Measurements from ENCODE around the gene GATA2. TPM values are rescaled to one million over a fixed set of nuclear protein-coding genes. Genes with fewer than 3 reads are reported as not detected.

The GATA2 gene
- total and polyA plus RNA-seq, 2 donors (not counting 1 experiment from before 2014, with no cell fraction given) = 0.83 to 3.2 TPM

DNA sequence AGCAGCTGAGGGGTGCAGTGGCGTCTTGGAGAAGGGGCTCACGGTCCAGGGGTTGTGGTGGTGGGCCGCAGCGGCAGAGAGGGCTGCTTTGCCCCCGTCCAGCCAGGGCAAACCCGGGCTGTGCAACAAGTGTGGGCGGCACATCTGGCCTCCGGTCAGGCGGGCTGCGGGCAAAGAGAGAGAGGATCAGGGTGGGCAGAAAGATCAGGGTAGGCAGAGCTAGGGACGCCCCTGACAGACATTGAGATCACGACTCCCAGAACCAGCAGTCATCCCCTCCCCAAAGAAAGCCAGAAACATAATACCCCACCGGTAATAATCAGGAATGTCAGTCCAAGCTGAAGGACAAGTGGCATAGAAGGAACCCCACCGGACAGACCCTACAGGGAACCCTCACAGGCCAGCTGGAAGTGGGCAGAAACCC lies 6.8 kb downstream of the GATA2 start:
- peaks cover 24% of the 10 kb centered on the region for H3K27me3 ChIP-seq (ENCODE audit: control insufficient read depth, insufficient read depth, low read length)
- H3K4me3 ChIP-seq (replicated peaks in 1 of 4; ENCODE audit: control extremely low read depth in 1 of 4, insufficient read depth in 1 of 4, low read depth in 3 of 4, low read length in 4 of 4) = peak overlapping the region in 3 of 4 experiments; percentile 29 to 76 (median 59)
- peak overlapping the region; percentile 30 for H3K27ac ChIP-seq (ENCODE audit: insufficient read depth, low read length)
- H3K4me2 ChIP-seq (ENCODE audit: extremely low read depth, insufficient read depth, low read length) = peak overlapping the region; percentile 87
- TF ChIP-seq, protein P1, sequence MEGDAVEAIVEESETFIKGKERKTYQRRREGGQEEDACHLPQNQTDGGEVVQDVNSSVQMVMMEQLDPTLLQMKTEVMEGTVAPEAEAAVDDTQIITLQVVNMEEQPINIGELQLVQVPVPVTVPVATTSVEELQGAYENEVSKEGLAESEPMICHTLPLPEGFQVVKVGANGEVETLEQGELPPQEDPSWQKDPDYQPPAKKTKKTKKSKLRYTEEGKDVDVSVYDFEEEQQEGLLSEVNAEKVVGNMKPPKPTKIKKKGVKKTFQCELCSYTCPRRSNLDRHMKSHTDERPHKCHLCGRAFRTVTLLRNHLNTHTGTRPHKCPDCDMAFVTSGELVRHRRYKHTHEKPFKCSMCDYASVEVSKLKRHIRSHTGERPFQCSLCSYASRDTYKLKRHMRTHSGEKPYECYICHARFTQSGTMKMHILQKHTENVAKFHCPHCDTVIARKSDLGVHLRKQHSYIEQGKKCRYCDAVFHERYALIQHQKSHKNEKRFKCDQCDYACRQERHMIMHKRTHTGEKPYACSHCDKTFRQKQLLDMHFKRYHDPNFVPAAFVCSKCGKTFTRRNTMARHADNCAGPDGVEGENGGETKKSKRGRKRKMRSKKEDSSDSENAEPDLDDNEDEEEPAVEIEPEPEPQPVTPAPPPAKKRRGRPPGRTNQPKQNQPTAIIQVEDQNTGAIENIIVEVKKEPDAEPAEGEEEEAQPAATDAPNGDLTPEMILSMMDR (conservative IDR thresholded peaks at IDR 0.05 in 1 of 2, IDR thresholded peaks at IDR 0.05 in 1 of 2; ENCODE audit: low read depth in 1 of 2, low read length in 2 of 2) = no peak
- no peak for TF ChIP-seq EZH2 (IDR thresholded peaks at IDR 0.05; ENCODE audit: low read length, missing control alignments)
- H4K20me1 ChIP-seq (ENCODE audit: control insufficient read depth, extremely low read depth, insufficient read depth, low read length) = no peaks in the 10 kb centered on the region
- peaks cover 19% of the 10 kb centered on the region for H3K79me2 ChIP-seq (ENCODE audit: control insufficient read depth, insufficient read depth, low read length)
- peaks cover 21% of the 10 kb centered on the region for H3K4me1 ChIP-seq (ENCODE audit: control insufficient read depth, extremely low read depth, insufficient read depth, low read length)
- H3K36me3 ChIP-seq (ENCODE audit: control insufficient read depth, insufficient read depth, low read length) = peaks cover 2% of the 10 kb centered on the region
- no peaks in the 10 kb centered on the region for H3K9me3 ChIP-seq (ENCODE audit: control insufficient read depth, insufficient read depth, low read depth, low read length)
- H2AFZ ChIP-seq (ENCODE audit: low read length) = no peak overlapping the region
- H3K9ac ChIP-seq (ENCODE audit: insufficient read depth, low read length) = no peak overlapping the region
- DNase-seq (ENCODE audit: low read depth in 2 of 2) = no peak

DNA sequence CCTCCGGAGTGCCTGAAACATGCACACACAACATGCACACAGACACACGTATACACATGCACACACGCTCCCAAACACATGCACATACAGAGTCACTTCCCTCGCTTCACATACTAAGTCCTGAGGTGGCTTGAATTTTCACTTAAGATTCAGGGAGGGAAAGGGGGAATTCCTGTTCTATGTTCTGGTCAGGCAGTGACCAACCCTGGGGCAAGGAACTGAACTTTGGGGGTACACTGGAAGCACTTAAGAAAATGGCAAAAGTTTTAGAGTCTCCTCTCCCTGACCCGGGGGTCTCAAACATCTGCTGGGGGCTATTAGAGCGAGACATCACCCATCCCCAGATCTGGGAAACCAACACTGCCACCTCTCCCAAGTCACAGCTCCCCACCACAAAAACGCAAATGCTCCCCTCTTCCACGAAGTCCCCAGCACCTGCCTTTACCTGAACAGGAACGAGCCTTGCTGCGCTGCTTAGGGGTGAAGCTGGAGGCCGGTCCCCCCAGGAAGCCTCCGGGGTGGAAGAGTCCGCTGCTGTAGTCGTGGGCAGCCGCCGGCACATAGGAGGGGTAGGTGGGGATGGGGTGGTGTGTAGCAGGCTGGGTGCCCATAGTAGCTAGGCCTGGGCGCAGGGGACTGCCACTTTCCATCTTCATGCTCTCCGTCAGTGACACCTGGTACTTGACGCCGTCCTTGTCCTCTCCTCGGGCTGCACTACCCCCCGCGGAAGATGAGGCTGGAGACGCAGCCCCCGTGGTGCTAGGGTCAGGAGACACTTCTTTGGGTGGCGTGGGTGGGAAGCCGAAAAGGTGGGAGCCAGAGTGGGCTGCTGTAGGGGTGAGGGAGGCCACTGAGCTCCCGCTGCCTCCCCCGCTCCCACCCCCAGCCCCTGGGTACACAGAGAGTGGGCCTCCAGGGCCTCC lies 7.5 kb downstream of the GATA2 start:
- Histone ChIP-seq H3K79me2 (ENCODE audit: control insufficient read depth, insufficient read depth, low read length) (peaks cover 19% of the 10 kb centered on the region), H3K4me1 (ENCODE audit: control insufficient read depth, extremely low read depth, insufficient read depth, low read length) (peaks cover 21% of the 10 kb centered on the region), H3K27me3 (ENCODE audit: control insufficient read depth, insufficient read depth, low read length) (peaks cover 17% of the 10 kb centered on the region), H4K20me1 (ENCODE audit: control insufficient read depth, extremely low read depth, insufficient read depth, low read length) (no peaks in the 10 kb centered on the region), H3K9me3 (ENCODE audit: control insufficient read depth, insufficient read depth, low read depth, low read length) (no peaks in the 10 kb centered on the region), H3K36me3 (ENCODE audit: control insufficient read depth, insufficient read depth, low read length) (peaks cover 4% of the 10 kb centered on the region), H3K4me3 (replicated peaks in 1 of 4; ENCODE audit: control extremely low read depth in 1 of 4, insufficient read depth in 1 of 4, low read depth in 3 of 4, low read length in 4 of 4) (peak overlapping the region in 3 of 4 experiments; percentile 5 to 76 (median 29)), H2AFZ (ENCODE audit: low read length) (no peak overlapping the region), H3K9ac (ENCODE audit: insufficient read depth, low read length) (no peak overlapping the region), H3K27ac (ENCODE audit: insufficient read depth, low read length) (no peak overlapping the region), H3K4me2 (ENCODE audit: extremely low read depth, insufficient read depth, low read length) (peak overlapping the region; percentile 87)
- TF ChIP-seq, protein P1 (conservative IDR thresholded peaks at IDR 0.05 in 1 of 2, IDR thresholded peaks at IDR 0.05 in 1 of 2; ENCODE audit: low read depth in 1 of 2, low read length in 2 of 2) = no peak
- TF ChIP-seq EZH2 (IDR thresholded peaks at IDR 0.05; ENCODE audit: low read length, missing control alignments) = no peak
- DNase-seq (ENCODE audit: low read depth in 2 of 2) = peak in 1 of 2 donors; percentile 20

DNA sequence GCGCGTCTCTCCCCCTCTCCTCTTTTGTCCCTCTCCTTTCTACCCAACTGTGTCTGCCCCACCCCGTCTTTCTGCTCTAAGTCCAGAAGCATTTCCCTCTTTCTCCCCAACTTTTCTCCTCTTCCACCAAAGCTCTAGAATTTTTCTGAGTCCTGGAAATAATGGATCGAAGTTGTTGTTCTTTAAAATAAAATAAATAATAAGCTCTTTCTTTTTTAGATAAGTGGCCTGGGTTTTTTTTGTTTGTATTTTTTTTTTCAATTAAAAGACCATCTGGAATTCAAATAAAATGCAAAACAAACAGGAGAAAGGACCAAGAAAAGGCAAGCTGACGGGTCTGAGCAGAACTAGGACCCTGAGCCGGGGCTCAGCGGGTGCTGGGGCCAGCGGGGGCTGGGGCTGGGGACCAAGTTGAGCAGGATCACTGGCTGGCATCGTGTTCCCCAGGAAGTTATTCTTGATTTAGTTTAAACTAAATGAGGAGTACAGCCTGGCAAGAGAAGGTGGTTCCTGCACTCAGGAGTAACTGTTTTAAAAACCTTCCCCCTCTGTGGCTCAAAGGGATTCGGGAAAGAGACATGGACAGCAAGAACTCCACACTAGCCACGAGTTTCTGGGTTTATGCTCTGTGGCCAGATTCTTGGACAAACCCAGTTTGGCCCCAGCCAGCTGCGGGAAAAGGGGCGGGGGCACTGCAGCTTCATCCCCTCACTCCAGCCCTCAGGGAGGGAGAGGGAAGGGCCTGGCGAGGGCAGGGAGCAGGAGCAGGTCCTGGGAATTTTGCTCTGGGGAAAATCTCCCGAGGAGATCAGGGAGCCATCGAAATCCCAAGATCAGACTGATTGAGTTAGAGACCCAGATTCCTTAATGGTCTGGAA lies 8.4 kb downstream of the GATA2 start:
- Histone ChIP-seq H3K4me2 (ENCODE audit: extremely low read depth, insufficient read depth, low read length) (peak overlapping the region; percentile 87), H2AFZ (ENCODE audit: low read length) (no peak overlapping the region)

More for the DNA sequence above, 8.4 kb downstream of the GATA2 start:
- Histone ChIP-seq H3K9me3 (ENCODE audit: control insufficient read depth, insufficient read depth, low read depth, low read length) (no peaks in the 10 kb centered on the region), H4K20me1 (ENCODE audit: control insufficient read depth, extremely low read depth, insufficient read depth, low read length) (no peaks in the 10 kb centered on the region), H3K36me3 (ENCODE audit: control insufficient read depth, insufficient read depth, low read length) (peaks cover 4% of the 10 kb centered on the region), H3K79me2 (ENCODE audit: control insufficient read depth, insufficient read depth, low read length) (peaks cover 18% of the 10 kb centered on the region), H3K27me3 (ENCODE audit: control insufficient read depth, insufficient read depth, low read length) (peaks cover 8% of the 10 kb centered on the region), H3K27ac (ENCODE audit: insufficient read depth, low read length) (no peak overlapping the region), H3K4me3 (replicated peaks in 1 of 4; ENCODE audit: control extremely low read depth in 1 of 4, insufficient read depth in 1 of 4, low read depth in 3 of 4, low read length in 4 of 4) (peak overlapping the region in 1 of 4 experiments; percentile 76), H3K9ac (ENCODE audit: insufficient read depth, low read length) (no peak overlapping the region), H3K4me1 (ENCODE audit: control insufficient read depth, extremely low read depth, insufficient read depth, low read length) (peaks cover 19% of the 10 kb centered on the region)
- no peak for TF ChIP-seq EZH2 (IDR thresholded peaks at IDR 0.05; ENCODE audit: low read length, missing control alignments)
- TF ChIP-seq, protein P1 (conservative IDR thresholded peaks at IDR 0.05 in 1 of 2, IDR thresholded peaks at IDR 0.05 in 1 of 2; ENCODE audit: low read depth in 1 of 2, low read length in 2 of 2) = no peak
- peak in 1 of 2 donors; percentile 43 for DNase-seq (ENCODE audit: low read depth in 2 of 2)

Data from fibroblast of lung (primary cell).